Neural crest cell (in vitro differentiated cells): ENCODE data around the gene LSM12. TPM values are rescaled to one million over a fixed set of nuclear protein-coding genes. Genes with fewer than 3 reads are reported as not detected.

Experiments used
- DNase-seq: peaks from one replicate; pipeline ENCODE4 v3.0.0; 2021; ENCODE audit warnings: low read depth, mixed read lengths, low spot score
- H3K27ac Mint-ChIP-seq: one replicate; pipeline ENCODE4 v1.8.0; 2021; ENCODE audit warnings: mild to moderate bottlenecking, mixed read lengths; ENCODE audit not compliant: unreplicated experiment
- H3K27me3 Mint-ChIP-seq: 2 replicates; pipeline ENCODE4 v1.8.0; 2021; ENCODE audit warnings: low read depth, mild to moderate bottlenecking, mixed read lengths
- H3K36me3 Mint-ChIP-seq: 2 replicates; pipeline ENCODE4 v1.8.0; 2021; ENCODE audit warnings: low read depth, mild to moderate bottlenecking, mixed read lengths
- H3K4me1 Mint-ChIP-seq: 2 replicates; pipeline ENCODE4 v1.8.0; 2021; ENCODE audit warnings: mixed read lengths
- H3K4me3 Mint-ChIP-seq: one replicate; pipeline ENCODE4 v1.8.0; 2021; ENCODE audit warnings: mild to moderate bottlenecking, mixed read lengths
- H3K9me3 Mint-ChIP-seq: 2 replicates; pipeline ENCODE4 v1.8.0; 2021; ENCODE audit warnings: mixed read lengths
- total RNA-seq: library from RNA; stranded (reverse); gene quantifications from 2 replicates; pipeline ENCODE4 v1.2.1, GENCODE V29; 2021
- TF ChIP-seq, protein P1 (sequence below): fragments of 200-600 bp; sonication (generic); conservative IDR thresholded peaks from 2 replicates; pipeline ENCODE4 v1.5.0; 2021; ENCODE audit warnings: antibody characterized with exemption, mild to moderate bottlenecking

LSM12 gene
- total RNA-seq, 1 donor from 2014 or later, result 60.9 TPM

DNA sequence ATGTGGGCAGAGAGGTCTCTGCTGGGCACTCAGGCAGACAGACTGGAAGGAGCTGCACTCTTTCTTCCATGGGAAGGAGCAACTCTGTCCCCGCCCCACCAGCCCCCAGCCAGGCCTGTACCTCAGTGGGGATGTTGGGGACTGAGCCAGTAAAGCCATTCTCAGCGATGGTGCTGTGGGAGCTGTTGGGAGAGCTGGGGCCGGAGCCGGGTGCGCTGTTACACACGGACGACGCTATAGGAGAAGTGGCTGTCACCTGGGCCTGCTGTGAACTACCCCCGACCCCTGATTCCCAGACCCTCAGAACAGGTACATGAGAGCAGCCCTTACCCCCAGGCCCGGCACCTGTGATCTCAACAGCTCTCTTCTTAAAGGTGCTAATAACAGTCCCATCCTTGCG is 25.6 kb upstream of the LSM12 start:
- Mint-ChIP-seq H3K27ac (no peak overlapping the region), H3K27me3 (no peaks in the 10 kb centered on the region), H3K9me3 (no peaks in the 10 kb centered on the region), H3K36me3 (no peaks in the 10 kb centered on the region), H3K4me1 (peaks cover 39% of the 10 kb centered on the region), H3K4me3 (peak overlapping the region; percentile 10)
- DNase-seq, result no peak
- TF ChIP-seq, protein P1, sequence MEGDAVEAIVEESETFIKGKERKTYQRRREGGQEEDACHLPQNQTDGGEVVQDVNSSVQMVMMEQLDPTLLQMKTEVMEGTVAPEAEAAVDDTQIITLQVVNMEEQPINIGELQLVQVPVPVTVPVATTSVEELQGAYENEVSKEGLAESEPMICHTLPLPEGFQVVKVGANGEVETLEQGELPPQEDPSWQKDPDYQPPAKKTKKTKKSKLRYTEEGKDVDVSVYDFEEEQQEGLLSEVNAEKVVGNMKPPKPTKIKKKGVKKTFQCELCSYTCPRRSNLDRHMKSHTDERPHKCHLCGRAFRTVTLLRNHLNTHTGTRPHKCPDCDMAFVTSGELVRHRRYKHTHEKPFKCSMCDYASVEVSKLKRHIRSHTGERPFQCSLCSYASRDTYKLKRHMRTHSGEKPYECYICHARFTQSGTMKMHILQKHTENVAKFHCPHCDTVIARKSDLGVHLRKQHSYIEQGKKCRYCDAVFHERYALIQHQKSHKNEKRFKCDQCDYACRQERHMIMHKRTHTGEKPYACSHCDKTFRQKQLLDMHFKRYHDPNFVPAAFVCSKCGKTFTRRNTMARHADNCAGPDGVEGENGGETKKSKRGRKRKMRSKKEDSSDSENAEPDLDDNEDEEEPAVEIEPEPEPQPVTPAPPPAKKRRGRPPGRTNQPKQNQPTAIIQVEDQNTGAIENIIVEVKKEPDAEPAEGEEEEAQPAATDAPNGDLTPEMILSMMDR, result no peak

- DNase-seq, result no peak
- H3K4me1 Mint-ChIP-seq, result peaks cover 43% of the 10 kb centered on the region
- no peaks in the 10 kb centered on the region for H3K27me3 Mint-ChIP-seq
- no peak overlapping the region for H3K27ac Mint-ChIP-seq
- no peaks in the 10 kb centered on the region for H3K9me3 Mint-ChIP-seq
- TF ChIP-seq, protein P1, result no peak
- no peaks in the 10 kb centered on the region for H3K36me3 Mint-ChIP-seq
- H3K4me3 Mint-ChIP-seq, result peak overlapping the region; percentile 10
Measured at GRCh38 chr17:44091200-44091997, 24.9 kb upstream of the LSM12 start.

DNA sequence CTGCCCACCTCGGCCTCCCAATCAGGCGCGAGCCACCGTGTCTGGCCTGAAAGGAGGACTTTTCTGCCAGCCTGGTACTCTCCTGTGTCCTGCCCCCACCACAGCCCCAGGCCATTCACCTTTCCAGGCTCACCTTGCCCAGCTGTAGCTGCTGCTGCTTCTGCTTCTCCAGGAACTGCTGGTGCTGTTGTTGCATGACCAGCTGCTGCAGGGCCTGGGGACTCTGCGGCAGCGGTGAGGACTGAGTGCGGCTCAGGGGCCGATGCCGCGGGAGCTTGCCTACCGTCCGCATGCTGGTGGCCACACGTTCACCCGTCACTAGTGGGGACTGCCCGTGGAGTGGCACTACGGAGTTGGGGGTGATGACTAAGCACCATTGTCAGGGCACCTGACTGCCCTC is 21.8 kb upstream of the LSM12 start:
- TF ChIP-seq, protein P1, result no peak
- Mint-ChIP-seq H3K4me3 (no peak overlapping the region), H3K27ac (no peak overlapping the region), H3K36me3 (no peaks in the 10 kb centered on the region), H3K27me3 (no peaks in the 10 kb centered on the region), H3K9me3 (no peaks in the 10 kb centered on the region), H3K4me1 (peaks cover 36% of the 10 kb centered on the region)
- DNase-seq, result no peak

DNA sequence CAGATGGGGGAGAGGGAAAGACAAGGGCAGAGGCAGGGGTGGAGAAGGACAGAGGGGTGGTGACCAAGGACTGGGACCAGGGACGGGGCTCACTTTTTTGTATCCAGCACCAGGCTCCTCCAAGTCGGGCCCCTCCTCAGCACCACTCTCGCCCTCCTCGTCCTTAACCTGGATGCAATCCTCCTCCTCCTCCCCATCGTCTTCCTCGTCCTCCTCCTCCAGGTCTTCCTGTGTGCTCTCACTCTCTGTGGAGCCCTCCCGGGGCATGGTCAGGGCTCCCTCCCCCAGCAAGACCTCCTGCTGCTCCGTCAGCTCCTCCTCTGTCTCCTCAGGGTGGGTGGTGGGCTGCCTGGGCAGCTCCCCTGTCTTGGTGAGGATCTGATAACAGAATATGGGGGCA is 20.8 kb upstream of the LSM12 start:
- Mint-ChIP-seq H3K4me1 (peaks cover 42% of the 10 kb centered on the region), H3K27ac (peak overlapping the region; percentile 96), H3K9me3 (no peaks in the 10 kb centered on the region), H3K4me3 (peak overlapping the region; percentile 70), H3K36me3 (peaks cover 3% of the 10 kb centered on the region), H3K27me3 (no peaks in the 10 kb centered on the region)
- TF ChIP-seq, protein P1, result no peak
- DNase-seq, result no peak

GRCh38 chr17:44086364-44087311 is 20.2 kb upstream of the LSM12 start:
- TF ChIP-seq, protein P1, result no peak
- DNase-seq, result no peak
- no peaks in the 10 kb centered on the region for H3K27me3 Mint-ChIP-seq
- peak overlapping the region; percentile 96 for H3K27ac Mint-ChIP-seq
- no peaks in the 10 kb centered on the region for H3K9me3 Mint-ChIP-seq
- peaks cover 3% of the 10 kb centered on the region for H3K36me3 Mint-ChIP-seq
- peak overlapping the region; percentile 70 for H3K4me3 Mint-ChIP-seq
- H3K4me1 Mint-ChIP-seq, result peaks cover 47% of the 10 kb centered on the region
